Endothelial cell of umbilical vein (primary cell): ENCODE data around the gene GTF2IRD1.
A peak's percentile ranks its signal among the peaks of the same experiment; 100 is the strongest.

Source experiments
- EZH2 ChIP-seq: IDR thresholded peaks from 2 replicates; pipeline ENCODE4 v1.6.1; 2012; ENCODE audit warnings: borderline replicate concordance, low read depth, mild to moderate bottlenecking, moderate library complexity, low read length, inconsistent platforms; ENCODE audit not compliant: severe bottlenecking
- FOS ChIP-seq: IDR thresholded peaks from 2 replicates; pipeline ENCODE4 v1.6.1; 2011; ENCODE audit warnings: mild to moderate bottlenecking, low read length, moderate library complexity, borderline replicate concordance; ENCODE audit not compliant: insufficient read depth
- POLR2A ChIP-seq: IDR thresholded peaks from 2 replicates; pipeline ENCODE4 v1.6.1; 2012; ENCODE audit warnings: low read depth, mild to moderate bottlenecking, control low read depth, low read length
- POLR2AphosphoS5 ChIP-seq: IDR thresholded peaks from 2 replicates; pipeline ENCODE4 v1.6.1; 2012; ENCODE audit warnings: low read depth, mild to moderate bottlenecking, control low read depth, low read length, moderate library complexity; ENCODE audit not compliant: insufficient read depth
- TF ChIP-seq, protein P1 (sequence below), 2 donors: IDR thresholded peaks; 1 replicate in 1 of 2; 2 replicates in 1 of 2; pipeline ENCODE4 v1.5.1; 2011; ENCODE audit warnings: low read length in 2 of 2, mild to moderate bottlenecking in 2 of 2, moderate library complexity in 2 of 2, control low read depth in 1 of 2, inconsistent platforms in 1 of 2, low read depth in 1 of 2; ENCODE audit not compliant: insufficient read depth in 1 of 2; ENCODE audit errors: extremely low read depth in 1 of 2

DNA sequence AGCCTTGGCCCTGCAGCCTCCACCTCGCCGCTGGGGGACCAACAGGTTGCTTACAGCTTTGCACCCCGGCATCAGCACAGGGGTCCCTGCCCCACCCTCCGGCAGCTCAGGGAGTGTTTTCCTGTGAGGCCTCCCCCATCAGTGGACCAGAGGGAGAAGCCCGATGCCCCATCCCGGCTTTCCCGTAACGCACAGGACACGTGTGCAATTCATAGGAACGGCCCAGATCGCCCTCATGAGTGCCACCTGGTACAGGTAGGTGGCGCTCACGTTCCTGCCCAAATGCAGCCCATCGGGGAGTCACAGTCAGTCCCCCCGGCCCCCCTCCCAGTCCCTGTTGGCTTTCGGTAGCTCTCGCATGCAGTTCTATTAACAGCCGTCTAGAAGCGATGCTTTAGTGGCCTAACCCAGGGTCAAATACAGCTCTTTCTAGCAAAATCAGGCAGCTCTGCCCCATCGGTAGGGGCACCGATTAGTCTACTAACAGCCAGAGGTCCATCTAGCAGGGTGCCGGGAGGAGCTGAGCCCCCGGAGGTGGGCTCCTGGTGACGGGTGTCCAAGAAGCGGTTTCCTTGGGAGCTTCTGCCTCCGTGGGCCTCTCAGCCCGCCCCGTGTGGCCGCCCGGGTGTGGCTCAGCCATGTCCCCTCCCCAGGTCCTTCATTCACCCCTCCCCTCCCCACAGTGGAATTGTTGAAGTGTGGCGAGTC, 48.4 kb upstream of the GTF2IRD1 start:
- TF ChIP-seq POLR2A (no peak), EZH2 (no peak), POLR2AphosphoS5 (no peak), FOS (no peak)
- TF ChIP-seq, protein P1, sequence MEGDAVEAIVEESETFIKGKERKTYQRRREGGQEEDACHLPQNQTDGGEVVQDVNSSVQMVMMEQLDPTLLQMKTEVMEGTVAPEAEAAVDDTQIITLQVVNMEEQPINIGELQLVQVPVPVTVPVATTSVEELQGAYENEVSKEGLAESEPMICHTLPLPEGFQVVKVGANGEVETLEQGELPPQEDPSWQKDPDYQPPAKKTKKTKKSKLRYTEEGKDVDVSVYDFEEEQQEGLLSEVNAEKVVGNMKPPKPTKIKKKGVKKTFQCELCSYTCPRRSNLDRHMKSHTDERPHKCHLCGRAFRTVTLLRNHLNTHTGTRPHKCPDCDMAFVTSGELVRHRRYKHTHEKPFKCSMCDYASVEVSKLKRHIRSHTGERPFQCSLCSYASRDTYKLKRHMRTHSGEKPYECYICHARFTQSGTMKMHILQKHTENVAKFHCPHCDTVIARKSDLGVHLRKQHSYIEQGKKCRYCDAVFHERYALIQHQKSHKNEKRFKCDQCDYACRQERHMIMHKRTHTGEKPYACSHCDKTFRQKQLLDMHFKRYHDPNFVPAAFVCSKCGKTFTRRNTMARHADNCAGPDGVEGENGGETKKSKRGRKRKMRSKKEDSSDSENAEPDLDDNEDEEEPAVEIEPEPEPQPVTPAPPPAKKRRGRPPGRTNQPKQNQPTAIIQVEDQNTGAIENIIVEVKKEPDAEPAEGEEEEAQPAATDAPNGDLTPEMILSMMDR (IDR thresholded peaks at IDR 0.05; ENCODE audit: extremely low read depth in 1 of 2, insufficient read depth in 1 of 2, low read depth in 1 of 2, low read length in 2 of 2), result peak; percentile 15 to 46
